Loucy (cell line): ENCODE data around the gene OBP2A.

Experiments
- H2AFZ ChIP-seq: fragments of 200-600 bp; sonication (generic); 2 replicates; pipeline ENCODE4 v1.6.0; 2016; ENCODE audit warnings: antibody characterized with exemption, mild to moderate bottlenecking, low read length, moderate library complexity
- H3F3A ChIP-seq: fragments of 200-600 bp; 2 replicates; pipeline ENCODE4 v1.6.0; 2016; ENCODE audit warnings: antibody characterized with exemption, low read depth, mild to moderate bottlenecking
- H3K27me3 ChIP-seq: fragments of 200-600 bp; sonication (generic); 2 replicates; pipeline ENCODE4 v1.6.1; 2014; ENCODE audit warnings: low read length, mild to moderate bottlenecking; ENCODE audit not compliant: insufficient read depth, poor library complexity, severe bottlenecking
- H3K36me3 ChIP-seq: fragments of 200-600 bp; sonication (generic); 2 replicates; pipeline ENCODE4 v1.6.1; 2016; ENCODE audit warnings: low read length; ENCODE audit not compliant: insufficient read depth
- H3K4me1 ChIP-seq: fragments of 200-600 bp; sonication (generic); 2 replicates; pipeline ENCODE4 v1.5.1; 2014; ENCODE audit warnings: low read length, mild to moderate bottlenecking; ENCODE audit not compliant: insufficient read depth, poor library complexity, severe bottlenecking
- H3K4me2 ChIP-seq: fragments of 200-600 bp; sonication (generic); 2 replicates; pipeline ENCODE4 v1.6.0; 2014; ENCODE audit warnings: antibody characterized with exemption, low read length, low read depth, mild to moderate bottlenecking; ENCODE audit not compliant: poor library complexity, severe bottlenecking
- H3K4me3 ChIP-seq: fragments of 200-600 bp; sonication (generic); 2 replicates; pipeline ENCODE4 v1.5.1; 2014; ENCODE audit warnings: low read length, mild to moderate bottlenecking, mixed read lengths; ENCODE audit not compliant: poor library complexity, severe bottlenecking
- H3K79me2 ChIP-seq: fragments of 200-600 bp; sonication (generic); 2 replicates; pipeline ENCODE4 v1.6.1; 2014; ENCODE audit warnings: low read length; ENCODE audit not compliant: insufficient read depth
- H3K9ac ChIP-seq: fragments of 200-600 bp; sonication (generic); 2 replicates; pipeline ENCODE4 v1.6.0; 2014; ENCODE audit warnings: mild to moderate bottlenecking, low read depth, low read length, moderate library complexity; ENCODE audit not compliant: poor library complexity, severe bottlenecking
- H3K9me2 ChIP-seq: fragments of 200-600 bp; sonication (generic); replicated peaks from 2 replicates; pipeline ENCODE4 v1.6.1; 2016; ENCODE audit warnings: low read depth, low read length, mixed read lengths
- H3K9me3 ChIP-seq: fragments of 200-600 bp; sonication (generic); 2 replicates; pipeline ENCODE4 v1.6.1; 2014; ENCODE audit warnings: mild to moderate bottlenecking, antibody characterized with exemption, low read length, low read depth; ENCODE audit not compliant: insufficient read depth
- H4K20me1 ChIP-seq: fragments of 200-600 bp; sonication (generic); 2 replicates; pipeline ENCODE4 v1.6.0; 2014; ENCODE audit warnings: antibody characterized with exemption, low read length, mild to moderate bottlenecking; ENCODE audit not compliant: insufficient read depth, poor library complexity, severe bottlenecking
- EZH2phosphoT487 ChIP-seq: fragments of 200-600 bp; IDR thresholded peaks from 2 replicates; pipeline ENCODE4 v1.6.1; 2018; ENCODE audit warnings: antibody characterized with exemption, mild to moderate bottlenecking, moderate library complexity, borderline replicate concordance
- TF ChIP-seq, protein P1 (sequence below): fragments of 200-600 bp; sonication (generic); conservative IDR thresholded peaks from 2 replicates; pipeline ENCODE4 v1.5.1; 2014; ENCODE audit warnings: mild to moderate bottlenecking, antibody characterized with exemption, low read length

Gene OBP2A

DNA sequence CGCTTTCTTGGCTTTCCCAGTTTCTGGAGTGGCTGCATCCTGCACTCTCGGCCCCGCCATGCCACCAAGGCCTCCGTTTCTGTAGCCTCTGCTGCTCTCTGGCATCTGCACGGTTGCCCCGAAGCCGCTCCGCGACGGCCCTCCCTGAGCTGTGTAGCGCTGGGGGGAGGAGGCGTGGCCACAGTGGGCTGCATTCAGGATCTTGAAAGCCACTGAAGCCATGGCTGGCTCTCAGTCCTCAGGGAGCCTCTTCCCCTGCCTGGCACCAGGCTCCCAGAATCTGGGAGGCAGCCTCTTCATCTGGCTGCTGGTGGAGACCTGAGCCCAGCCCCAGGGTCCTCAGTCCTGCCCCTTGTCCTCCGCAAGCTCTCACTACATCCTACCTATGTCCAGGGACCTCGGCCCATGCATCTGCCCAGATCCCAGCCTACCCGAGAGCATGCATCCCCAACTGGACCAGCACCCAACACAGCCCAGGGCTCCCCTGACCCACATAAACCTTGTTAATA lies 40.7 kb downstream of the OBP2A start:
- H3K9me3 ChIP-seq = peaks cover 9% of the 10 kb centered on the region; the same call in 1 of the 2 replicates
- no peak overlapping the region for H3K9ac ChIP-seq
- H3K36me3 ChIP-seq = no peaks in the 10 kb centered on the region
- no peaks in the 10 kb centered on the region for H3F3A ChIP-seq
- H3K79me2 ChIP-seq = no peaks in the 10 kb centered on the region
- H3K4me3 ChIP-seq = no peak overlapping the region
- H2AFZ ChIP-seq = no peak overlapping the region
- no peaks in the 10 kb centered on the region for H4K20me1 ChIP-seq
- H3K27me3 ChIP-seq = no peaks in the 10 kb centered on the region
- no peaks in the 10 kb centered on the region for H3K4me1 ChIP-seq
- no peak overlapping the region for H3K4me2 ChIP-seq
- no peaks in the 10 kb centered on the region for H3K9me2 ChIP-seq
- TF ChIP-seq, protein P1, sequence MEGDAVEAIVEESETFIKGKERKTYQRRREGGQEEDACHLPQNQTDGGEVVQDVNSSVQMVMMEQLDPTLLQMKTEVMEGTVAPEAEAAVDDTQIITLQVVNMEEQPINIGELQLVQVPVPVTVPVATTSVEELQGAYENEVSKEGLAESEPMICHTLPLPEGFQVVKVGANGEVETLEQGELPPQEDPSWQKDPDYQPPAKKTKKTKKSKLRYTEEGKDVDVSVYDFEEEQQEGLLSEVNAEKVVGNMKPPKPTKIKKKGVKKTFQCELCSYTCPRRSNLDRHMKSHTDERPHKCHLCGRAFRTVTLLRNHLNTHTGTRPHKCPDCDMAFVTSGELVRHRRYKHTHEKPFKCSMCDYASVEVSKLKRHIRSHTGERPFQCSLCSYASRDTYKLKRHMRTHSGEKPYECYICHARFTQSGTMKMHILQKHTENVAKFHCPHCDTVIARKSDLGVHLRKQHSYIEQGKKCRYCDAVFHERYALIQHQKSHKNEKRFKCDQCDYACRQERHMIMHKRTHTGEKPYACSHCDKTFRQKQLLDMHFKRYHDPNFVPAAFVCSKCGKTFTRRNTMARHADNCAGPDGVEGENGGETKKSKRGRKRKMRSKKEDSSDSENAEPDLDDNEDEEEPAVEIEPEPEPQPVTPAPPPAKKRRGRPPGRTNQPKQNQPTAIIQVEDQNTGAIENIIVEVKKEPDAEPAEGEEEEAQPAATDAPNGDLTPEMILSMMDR = no peak
- TF ChIP-seq EZH2phosphoT487 = no peak

DNA sequence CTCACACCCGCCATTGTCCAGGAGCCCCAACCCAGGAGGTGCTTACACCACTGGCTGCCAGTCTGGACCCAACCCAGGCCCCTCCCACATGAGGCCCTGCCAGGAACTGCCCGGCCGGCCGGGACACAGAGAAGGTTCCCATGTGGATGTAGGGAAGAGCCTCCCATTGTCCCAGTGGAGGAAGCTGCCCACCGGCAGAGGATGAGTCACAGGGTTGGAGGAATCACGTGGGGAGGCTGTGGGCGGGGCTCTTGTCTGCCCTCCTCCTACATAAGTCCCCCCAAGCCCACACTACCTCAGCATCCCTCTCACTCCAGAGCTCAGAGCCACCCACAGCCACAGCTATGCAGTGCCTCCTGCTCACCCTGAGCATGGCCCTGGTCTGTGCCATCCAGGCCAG lies 41.7 kb downstream of the OBP2A start:
- H3F3A ChIP-seq = no peaks in the 10 kb centered on the region
- H3K4me3 ChIP-seq = no peak overlapping the region
- H4K20me1 ChIP-seq = no peaks in the 10 kb centered on the region
- H3K36me3 ChIP-seq = no peaks in the 10 kb centered on the region
- no peaks in the 10 kb centered on the region for H3K9me2 ChIP-seq
- H3K79me2 ChIP-seq = no peaks in the 10 kb centered on the region
- no peak overlapping the region for H3K9ac ChIP-seq
- no peak overlapping the region for H3K4me2 ChIP-seq
- no peaks in the 10 kb centered on the region for H3K27me3 ChIP-seq
- H3K4me1 ChIP-seq = no peaks in the 10 kb centered on the region
- no peak overlapping the region for H2AFZ ChIP-seq
- peaks cover 9% of the 10 kb centered on the region; the same call in 1 of the 2 replicates for H3K9me3 ChIP-seq
- no peak for TF ChIP-seq EZH2phosphoT487
- TF ChIP-seq, protein P1 = no peak

DNA sequence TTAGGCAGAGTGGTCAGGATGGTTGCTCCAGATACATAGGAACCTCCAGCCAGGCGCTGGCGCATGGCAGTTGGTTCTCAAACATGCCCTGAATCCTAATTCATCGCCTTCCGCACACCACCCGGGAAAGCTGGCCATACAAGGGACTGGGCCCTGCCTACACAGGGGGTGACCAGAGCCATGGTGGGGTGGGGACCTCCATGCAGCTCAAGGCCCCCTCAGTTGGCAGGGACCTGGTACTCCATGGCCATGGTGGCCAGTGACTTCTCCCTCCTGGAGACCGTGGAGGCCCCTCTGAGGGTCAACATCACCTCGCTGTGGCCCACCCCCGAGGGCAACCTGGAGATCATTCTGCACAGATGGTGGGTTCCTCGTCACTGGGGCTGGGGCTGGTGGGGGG lies 42.4 kb downstream of the OBP2A start:
- no peaks in the 10 kb centered on the region for H4K20me1 ChIP-seq
- no peak overlapping the region for H3K9ac ChIP-seq
- H2AFZ ChIP-seq = no peak overlapping the region
- H3K9me2 ChIP-seq = no peaks in the 10 kb centered on the region
- H3K4me3 ChIP-seq = no peak overlapping the region
- H3K79me2 ChIP-seq = no peaks in the 10 kb centered on the region
- H3K9me3 ChIP-seq = peaks cover 3% of the 10 kb centered on the region; the same call in 1 of the 2 replicates
- no peaks in the 10 kb centered on the region for H3K27me3 ChIP-seq
- H3F3A ChIP-seq = no peaks in the 10 kb centered on the region
- H3K36me3 ChIP-seq = no peaks in the 10 kb centered on the region
- H3K4me2 ChIP-seq = no peak overlapping the region
- H3K4me1 ChIP-seq = no peaks in the 10 kb centered on the region
- TF ChIP-seq, protein P1 = no peak
- no peak for TF ChIP-seq EZH2phosphoT487
